Lower leg skin (tissue), 3 donors: ENCODE results near the gene BNIP5.

Source experiments
- POLR2A ChIP-seq, 2 donors: fragments of 450-650 bp; IDR thresholded peaks; one replicate each; pipeline ENCODE4 v1.6.1; 2016 to 2017; ENCODE audit warnings: antibody characterized with exemption in 2 of 2, mild to moderate bottlenecking in 1 of 2, moderate library complexity in 1 of 2
- TF ChIP-seq, protein P1 (sequence below), 3 donors: fragments of 450-650 bp; IDR thresholded peaks; one replicate each; pipeline ENCODE4 v1.5.1; 2016; ENCODE audit warnings: antibody characterized with exemption in 3 of 3, mild to moderate bottlenecking in 3 of 3, moderate library complexity in 2 of 3

DNA sequence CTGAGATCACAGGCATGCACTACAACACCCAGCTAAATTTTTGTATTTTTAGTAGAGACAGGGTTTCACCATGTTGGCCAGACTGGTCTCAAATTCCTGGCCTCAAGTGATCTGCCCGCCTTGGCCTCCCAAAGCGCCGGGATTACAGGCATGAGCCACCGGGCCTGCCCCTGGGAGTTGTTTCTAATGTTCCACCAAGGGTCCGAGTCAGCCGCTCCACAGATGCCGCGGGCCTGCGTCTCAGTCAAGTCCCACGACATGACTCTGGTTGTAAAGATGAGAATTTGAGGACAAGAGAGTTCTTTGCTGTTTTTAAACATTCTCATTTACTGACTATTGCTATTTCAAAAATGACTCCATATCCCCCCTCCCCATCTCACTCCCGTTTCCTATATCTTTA, 30.8 kb downstream of the BNIP5 start:
- no peak for TF ChIP-seq POLR2A (IDR thresholded peaks at IDR 0.05)
- TF ChIP-seq, protein P1, sequence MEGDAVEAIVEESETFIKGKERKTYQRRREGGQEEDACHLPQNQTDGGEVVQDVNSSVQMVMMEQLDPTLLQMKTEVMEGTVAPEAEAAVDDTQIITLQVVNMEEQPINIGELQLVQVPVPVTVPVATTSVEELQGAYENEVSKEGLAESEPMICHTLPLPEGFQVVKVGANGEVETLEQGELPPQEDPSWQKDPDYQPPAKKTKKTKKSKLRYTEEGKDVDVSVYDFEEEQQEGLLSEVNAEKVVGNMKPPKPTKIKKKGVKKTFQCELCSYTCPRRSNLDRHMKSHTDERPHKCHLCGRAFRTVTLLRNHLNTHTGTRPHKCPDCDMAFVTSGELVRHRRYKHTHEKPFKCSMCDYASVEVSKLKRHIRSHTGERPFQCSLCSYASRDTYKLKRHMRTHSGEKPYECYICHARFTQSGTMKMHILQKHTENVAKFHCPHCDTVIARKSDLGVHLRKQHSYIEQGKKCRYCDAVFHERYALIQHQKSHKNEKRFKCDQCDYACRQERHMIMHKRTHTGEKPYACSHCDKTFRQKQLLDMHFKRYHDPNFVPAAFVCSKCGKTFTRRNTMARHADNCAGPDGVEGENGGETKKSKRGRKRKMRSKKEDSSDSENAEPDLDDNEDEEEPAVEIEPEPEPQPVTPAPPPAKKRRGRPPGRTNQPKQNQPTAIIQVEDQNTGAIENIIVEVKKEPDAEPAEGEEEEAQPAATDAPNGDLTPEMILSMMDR (IDR thresholded peaks at IDR 0.05) = no peak
